ENCODE data around the gene GSK3A.
A peak's percentile ranks its signal among the peaks of the same experiment; 100 is the strongest.

GSK3A gene

GRCh38 chr19:42244347-42245220 is 2.2 kb upstream of the GSK3A start:
- in situ Hi-C loops (cut with HindIII; ENCODE audit: low sequenced_read_pairs) = no loop called here
- peak; percentile 95 for DNase-seq (ENCODE audit: low read depth, low spot score)
- peak overlapping the region; percentile 76 for H3K4me3 ChIP-seq (ENCODE audit: low read depth, low read length)
- TF ChIP-seq CTCF (IDR thresholded peaks at IDR 0.05; ENCODE audit: low read depth, low read length) = peak; percentile 70

DNA sequence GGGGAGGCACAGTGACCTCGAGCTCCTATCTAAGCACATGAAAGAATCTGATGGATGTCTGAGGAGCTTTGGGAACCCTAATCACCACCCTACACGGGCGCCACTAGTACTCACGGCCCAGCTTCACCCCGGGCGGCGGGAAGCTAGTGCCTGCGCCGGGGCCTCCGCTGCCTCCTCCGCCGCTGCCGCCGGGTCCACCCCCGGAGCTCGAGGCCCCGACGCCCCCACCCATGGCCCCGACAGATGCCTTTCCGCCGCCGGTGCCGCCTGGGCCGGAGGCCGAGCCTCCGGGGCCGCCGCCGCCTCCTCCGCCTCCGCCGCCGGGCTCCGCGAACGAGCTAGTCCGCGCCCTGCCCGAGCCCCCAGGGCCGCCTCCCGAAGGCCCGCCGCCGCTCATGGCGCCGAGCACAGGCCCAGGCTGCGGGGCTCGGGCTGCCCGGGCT is 312 bp downstream of the GSK3A start:
- H3K4me3 ChIP-seq (ENCODE audit: low read depth, low read length) = peak overlapping the region; percentile 90
- in situ Hi-C loops (cut with HindIII; ENCODE audit: low sequenced_read_pairs) = no loop called here
- DNase-seq (ENCODE audit: low read depth, low spot score) = no peak
- no peak for TF ChIP-seq CTCF (IDR thresholded peaks at IDR 0.05; ENCODE audit: low read depth, low read length)

DNA sequence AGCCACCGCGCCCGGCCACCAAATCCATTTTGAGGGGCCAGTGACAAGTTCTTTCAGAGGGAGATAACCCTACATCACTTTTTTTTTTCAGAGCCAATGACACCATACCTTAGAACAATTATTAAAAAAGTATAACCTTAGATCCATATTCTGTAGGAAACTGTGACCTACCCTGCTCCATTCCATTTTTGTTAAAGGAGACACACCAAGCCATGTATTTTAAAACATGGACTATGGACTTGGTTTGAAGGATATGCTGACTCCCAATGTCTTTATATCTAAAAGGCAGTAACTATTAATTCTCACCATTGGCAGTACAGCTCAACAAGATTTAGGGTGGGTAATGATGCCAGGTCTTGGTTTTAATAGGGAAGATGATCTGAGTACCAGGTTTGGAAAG is 1.1 kb downstream of the GSK3A start:
- TF ChIP-seq CTCF (IDR thresholded peaks at IDR 0.05; ENCODE audit: low read depth, low read length) = no peak
- in situ Hi-C loops (cut with HindIII; ENCODE audit: low sequenced_read_pairs) = no loop called here
- no peak for DNase-seq (ENCODE audit: low read depth, low spot score)
- peak overlapping the region; percentile 90 for H3K4me3 ChIP-seq (ENCODE audit: low read depth, low read length)

- DNase-seq (ENCODE audit: low read depth, low spot score) = no peak
- no peak overlapping the region for H3K4me3 ChIP-seq (ENCODE audit: low read depth, low read length)
- no peak for TF ChIP-seq CTCF (IDR thresholded peaks at IDR 0.05; ENCODE audit: low read depth, low read length)
- in situ Hi-C loops (cut with HindIII; ENCODE audit: low sequenced_read_pairs) = no loop called here
These were observed 2.7 kb downstream of the GSK3A start for GRCh38 chr19:42239544-42240220.

- no peak for DNase-seq (ENCODE audit: low read depth, low spot score)
- H3K4me3 ChIP-seq (ENCODE audit: low read depth, low read length) = no peak overlapping the region
- TF ChIP-seq CTCF (IDR thresholded peaks at IDR 0.05; ENCODE audit: low read depth, low read length) = no peak
- in situ Hi-C loops (cut with HindIII; ENCODE audit: low sequenced_read_pairs) = no loop called here
These were observed 7.2 kb downstream of the GSK3A start for GRCh38 chr19:42235181-42235580.

DNA sequence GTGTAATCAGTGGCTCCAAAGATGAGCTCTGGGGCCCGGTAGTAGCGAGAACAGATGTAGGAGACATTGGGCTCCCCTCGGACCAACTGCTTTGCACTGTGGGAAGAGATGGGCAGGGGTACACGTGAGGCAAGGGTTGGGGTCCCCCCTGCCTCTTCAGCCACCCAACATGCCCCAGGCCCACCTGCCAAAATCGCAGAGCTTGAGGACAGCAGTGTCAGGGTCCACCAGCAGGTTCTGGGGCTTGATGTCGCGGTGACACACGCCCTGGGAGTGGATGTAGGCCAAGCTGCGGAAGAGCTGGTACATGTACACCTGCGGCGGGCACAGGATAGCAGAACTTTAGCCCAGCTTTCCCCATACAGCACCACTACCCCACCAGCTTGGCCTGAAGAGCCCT is 8.0 kb downstream of the GSK3A start:
- TF ChIP-seq CTCF (IDR thresholded peaks at IDR 0.05; ENCODE audit: low read depth, low read length) = no peak
- in situ Hi-C loops (cut with HindIII; ENCODE audit: low sequenced_read_pairs) = no loop called here
- H3K4me3 ChIP-seq (ENCODE audit: low read depth, low read length) = no peak overlapping the region
- DNase-seq (ENCODE audit: low read depth, low spot score) = no peak
